Activated T-helper 9 cell treated with anti-CD3 and anti-CD28 coated beads, Interleukin-2, amount 50 U/mL, for 16 hours (primary cell): Measurements from ENCODE around the gene RTL10.

Experiments used
- DNase-seq: peaks from one replicate; pipeline ENCODE4 v3.0.0-alpha.2; 2020; ENCODE audit warnings: low read depth

RTL10 gene, protein sequence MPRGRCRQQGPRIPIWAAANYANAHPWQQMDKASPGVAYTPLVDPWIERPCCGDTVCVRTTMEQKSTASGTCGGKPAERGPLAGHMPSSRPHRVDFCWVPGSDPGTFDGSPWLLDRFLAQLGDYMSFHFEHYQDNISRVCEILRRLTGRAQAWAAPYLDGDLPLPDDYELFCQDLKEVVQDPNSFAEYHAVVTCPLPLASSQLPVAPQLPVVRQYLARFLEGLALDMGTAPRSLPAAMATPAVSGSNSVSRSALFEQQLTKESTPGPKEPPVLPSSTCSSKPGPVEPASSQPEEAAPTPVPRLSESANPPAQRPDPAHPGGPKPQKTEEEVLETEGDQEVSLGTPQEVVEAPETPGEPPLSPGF

DNA sequence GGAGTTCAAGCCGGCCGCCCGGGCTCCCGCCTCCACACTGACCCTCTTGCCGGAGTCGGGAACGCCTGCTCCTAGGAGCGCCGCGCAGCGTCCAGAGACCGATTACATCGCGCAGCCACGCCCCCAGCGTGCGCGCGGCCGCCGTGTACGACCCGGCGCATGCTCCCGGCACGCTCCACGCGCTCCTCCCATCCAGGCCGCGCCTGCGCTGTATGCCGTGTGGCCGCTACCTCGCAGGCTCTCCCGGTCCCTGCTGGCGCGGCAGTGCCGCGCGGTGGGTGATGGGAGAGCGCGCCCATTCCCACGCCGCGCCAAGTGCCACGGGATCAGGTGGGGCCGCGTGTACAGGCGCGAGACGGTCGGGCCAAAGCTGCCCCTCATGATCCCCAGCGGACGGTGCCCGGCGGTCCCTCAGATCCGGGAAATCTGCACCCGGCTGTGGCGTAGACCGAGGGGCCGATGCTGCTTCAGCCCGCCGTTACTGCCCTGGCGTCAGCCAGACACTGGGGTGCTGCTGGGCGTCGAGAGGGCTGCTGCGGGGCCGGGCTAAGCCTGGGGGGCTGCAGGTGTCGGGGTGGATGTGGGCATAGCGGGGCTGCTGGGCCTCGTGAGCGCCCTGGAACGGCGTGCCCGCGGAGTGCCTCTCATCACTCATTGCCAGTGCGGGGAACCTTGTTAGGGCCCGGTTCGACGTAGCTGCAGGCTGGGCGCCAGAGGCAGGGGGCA is at the start of gene RTL10, which contains the start of gene GNB1L:
Gene RTL10, minus strand, starts transcription at position 97 of the 726 bp plus-strand sequence. CDS start 2,613 bp downstream, outside the sequence.
Gene GNB1L, minus strand, starts transcription at position 97 of the 726 bp plus-strand sequence. CDS start 33,519 bp downstream, outside the sequence.
- peak; percentile 95 for DNase-seq

GRCh38 chr22:19904174-19904856 is 49.6 kb upstream of the RTL10 start:
- no peak for DNase-seq

- no peak for DNase-seq
Observed at GRCh38 chr22:19903513-19903912, 48.8 kb upstream of the RTL10 start.

- no peak for DNase-seq
Observed at GRCh38 chr22:19903031-19903430, 48.4 kb upstream of the RTL10 start.

DNA sequence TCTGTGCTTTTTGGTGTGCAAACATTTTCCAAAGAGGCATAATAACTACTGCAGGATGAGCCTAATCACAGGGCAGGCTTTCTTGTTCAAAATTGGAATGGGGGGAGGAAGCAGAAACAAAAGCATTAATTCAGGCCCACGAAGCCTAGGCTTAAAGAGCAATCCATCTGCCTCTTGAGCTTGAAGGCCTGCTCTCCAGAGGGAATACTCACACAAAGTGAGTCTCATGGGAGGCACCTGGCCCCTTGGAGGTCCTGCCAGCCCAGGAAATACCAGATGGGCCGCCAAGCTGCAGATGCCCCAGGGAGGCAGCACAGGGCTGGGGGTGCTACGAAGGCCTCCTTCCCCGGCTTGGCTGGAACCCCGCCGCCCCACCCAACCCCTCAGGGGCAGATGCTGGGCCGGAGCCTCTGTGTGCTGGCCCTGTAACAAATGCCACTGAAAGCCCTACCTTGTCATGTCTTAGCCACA is 47.6 kb upstream of the RTL10 start:
- DNase-seq: no peak

DNA sequence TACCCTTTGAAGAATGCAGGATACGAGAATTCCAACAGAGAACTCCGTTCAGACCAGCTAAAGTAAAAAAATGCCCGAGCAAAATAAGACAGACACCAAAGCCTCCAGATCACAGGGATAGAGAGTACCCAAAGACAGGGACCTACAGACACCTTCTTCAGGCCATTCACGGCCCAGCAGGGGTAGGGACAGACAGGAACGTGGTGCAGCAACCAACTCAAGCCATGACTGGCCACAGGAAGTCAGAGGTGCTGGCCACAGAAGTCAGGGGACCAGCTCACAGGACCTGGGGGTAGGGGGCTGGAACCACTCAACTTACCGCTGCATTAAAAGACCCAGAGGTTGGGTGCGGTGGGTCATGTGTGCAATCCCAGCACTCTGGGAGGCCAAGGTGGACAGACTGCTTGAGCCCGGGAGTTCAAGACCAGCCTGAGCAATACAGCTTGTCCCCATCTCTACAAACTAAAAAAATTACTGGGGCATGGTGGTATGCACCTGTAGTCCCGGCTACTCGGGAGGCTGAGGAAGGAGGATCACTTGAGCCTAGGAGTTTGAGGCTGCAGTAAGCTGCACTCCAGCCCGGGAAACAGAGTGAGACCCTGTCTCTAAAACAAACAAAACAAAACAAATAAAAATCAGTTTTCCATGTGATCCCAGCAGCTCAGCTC is 47.0 kb upstream of the RTL10 start:
- DNase-seq: no peak

DNA sequence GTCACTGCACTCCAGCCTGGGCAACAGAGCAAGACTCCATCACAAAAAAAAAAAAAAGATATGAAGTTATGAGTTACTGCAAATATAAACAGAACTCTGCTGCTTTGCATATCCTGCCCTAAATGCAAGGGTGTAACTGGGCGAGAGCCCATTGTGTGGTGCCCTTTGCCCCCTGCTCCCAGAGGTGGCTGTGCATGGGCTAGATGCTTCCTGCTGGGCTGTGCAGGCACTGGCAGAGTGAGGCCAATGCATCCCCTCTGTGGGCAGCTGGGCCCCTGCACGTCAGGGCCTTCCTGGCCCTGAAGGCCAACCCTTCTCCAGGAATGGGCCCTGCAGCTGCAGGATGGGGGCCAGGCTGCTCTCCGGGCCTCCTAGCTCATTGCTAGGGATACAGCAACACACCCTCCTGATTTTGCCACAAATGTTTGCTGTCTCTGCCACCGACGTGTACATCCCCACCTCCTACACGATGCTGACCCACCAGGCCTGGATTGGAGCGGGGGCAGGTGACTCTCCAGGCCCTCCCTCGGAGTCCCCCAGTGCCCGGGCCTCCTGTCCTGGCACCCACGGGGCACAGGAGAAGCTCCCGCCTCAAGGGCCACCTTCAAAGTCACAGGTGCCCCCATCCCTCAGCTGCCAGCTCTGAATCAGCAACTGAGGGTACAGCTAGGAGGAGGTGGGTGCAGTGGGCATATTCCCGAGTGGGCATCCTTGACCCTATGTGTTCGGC is 46.2 kb upstream of the RTL10 start:
- DNase-seq: no peak

DNA sequence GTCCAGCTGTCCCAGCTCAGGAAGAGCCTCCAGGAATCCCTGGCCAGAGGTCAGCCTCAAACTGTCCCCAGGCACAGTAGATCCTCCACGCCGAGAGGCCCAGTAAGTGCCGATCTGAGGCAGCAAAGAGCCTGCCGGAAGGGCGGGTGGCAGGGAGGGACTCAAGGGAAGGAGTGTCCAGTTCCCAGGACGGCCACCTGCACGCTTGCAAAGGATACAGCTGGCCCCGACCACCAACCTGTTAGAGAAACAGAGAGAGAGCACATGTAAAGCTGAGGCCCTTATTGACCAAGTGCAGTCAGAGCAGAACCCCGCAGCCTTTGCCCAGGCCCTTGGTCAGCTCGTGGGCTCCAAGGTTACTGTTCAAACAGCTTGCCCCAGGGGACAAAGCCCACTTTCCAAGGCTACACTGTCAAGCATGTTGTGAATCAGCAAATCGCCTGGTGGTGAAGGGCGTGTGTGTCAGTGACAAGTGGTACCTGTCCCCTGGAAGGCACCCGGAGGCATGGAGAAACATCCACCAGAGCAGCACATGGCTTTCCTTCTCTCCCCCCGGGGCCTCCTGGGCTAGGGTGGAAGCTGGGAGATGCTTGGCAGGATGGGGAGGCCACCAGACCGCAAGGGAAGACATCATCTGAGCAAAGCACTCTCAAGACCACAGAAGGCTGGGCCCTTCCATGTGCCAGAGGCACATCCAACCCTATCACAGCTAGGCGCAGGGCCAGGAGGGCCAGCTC is 44.3 kb upstream of the RTL10 start:
- no peak for DNase-seq

DNA sequence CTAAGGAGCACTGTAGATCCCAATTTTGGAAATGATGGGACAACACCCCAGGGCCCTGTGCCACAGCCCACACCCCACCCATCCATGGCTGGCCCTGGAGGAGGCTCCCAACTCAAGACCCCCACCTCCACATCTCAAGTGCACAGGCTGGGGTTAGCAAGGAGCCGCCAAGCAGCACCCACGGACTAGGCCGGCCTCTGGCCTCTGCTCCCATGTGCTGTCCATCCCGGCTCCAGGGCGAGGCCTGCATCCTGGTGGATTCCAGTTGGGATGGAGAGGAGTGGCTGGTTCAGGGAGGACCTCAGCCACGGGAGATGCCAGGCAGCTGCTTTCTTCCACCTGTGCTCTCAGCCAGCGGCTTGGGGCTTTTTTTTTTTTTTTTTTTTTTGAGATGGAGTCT is 43.5 kb upstream of the RTL10 start:
- DNase-seq: no peak

DNA sequence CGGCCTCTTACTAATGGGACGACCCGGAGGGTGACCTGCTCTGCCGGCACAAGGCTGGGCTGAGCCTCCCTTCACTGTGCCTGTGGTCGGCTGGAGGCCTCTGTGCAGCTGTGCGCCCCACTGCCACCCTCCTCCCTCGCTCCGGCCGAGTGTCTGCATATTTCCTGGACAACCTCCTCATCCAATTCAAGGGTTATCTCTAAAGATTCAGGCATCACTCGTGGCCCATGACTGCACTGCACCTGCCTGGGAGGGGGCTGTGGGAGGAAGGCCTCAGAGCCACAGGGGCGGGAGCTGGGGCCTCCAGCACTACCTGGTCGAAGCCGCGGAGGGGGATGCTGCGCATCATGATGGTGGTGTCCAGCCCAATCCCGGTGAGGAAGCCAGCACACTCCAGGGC is 43.1 kb upstream of the RTL10 start:
- DNase-seq: no peak

- DNase-seq: no peak
Observed at GRCh38 chr22:19896665-19897355, 42.1 kb upstream of the RTL10 start.

DNA sequence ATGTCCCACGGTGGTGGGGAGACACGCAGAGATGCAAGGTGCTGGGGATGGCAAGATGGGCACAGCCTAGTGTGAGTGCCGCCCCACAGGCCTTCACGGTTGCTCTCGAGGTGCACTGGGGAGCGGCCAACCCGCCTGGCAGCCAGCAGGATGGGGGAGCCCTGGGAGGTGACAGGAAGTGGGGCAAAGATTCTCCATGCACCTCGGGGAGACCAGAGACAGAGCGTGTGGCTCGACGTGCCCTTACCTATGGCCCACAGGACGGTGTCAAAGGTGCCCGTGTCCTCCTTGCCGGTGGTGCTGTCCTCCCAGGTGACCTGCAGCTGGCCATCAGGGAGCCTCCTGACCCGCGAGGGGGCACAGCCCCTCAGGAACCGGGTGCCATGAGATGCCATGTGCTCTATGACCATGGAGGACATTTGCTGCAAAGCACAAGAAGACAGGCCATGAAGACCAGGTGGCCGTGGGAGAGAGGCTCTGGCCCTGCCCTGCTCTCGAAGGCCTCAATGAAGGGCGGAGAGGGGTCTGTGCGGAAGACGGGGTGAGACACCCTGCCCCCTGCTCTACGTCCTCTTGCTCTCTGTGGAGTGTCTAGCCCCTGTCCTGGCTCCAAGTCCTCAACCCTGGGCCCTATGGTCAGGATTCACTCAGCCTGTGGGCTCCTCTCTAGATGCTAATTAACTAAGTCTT is 40.6 kb upstream of the RTL10 start:
- no peak for DNase-seq

DNA sequence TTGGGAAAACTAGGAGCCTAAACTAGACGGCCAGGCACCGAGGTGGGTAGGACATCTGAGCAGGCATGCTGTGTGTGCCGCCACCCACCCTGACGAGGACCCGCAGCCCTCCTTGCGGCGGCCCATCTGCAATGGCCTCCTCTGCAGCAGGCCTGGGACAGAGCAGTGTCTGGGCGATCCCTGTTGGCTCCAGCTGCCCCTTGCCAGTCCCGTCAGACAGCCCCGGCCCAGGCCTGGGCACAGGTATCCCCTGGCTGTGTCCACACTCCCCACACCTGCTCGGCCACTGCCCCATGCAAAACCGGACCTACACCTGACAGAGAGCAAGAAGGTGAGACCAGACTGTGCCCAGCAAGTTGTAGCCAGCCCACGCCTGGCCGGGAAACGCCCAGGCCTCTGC is 38.7 kb upstream of the RTL10 start:
- DNase-seq: no peak

- no peak for DNase-seq
Observed at GRCh38 chr22:19892925-19893324, 38.3 kb upstream of the RTL10 start.

GRCh38 chr22:19892257-19892879 is 37.7 kb upstream of the RTL10 start:
- DNase-seq: peak; percentile 35

DNA sequence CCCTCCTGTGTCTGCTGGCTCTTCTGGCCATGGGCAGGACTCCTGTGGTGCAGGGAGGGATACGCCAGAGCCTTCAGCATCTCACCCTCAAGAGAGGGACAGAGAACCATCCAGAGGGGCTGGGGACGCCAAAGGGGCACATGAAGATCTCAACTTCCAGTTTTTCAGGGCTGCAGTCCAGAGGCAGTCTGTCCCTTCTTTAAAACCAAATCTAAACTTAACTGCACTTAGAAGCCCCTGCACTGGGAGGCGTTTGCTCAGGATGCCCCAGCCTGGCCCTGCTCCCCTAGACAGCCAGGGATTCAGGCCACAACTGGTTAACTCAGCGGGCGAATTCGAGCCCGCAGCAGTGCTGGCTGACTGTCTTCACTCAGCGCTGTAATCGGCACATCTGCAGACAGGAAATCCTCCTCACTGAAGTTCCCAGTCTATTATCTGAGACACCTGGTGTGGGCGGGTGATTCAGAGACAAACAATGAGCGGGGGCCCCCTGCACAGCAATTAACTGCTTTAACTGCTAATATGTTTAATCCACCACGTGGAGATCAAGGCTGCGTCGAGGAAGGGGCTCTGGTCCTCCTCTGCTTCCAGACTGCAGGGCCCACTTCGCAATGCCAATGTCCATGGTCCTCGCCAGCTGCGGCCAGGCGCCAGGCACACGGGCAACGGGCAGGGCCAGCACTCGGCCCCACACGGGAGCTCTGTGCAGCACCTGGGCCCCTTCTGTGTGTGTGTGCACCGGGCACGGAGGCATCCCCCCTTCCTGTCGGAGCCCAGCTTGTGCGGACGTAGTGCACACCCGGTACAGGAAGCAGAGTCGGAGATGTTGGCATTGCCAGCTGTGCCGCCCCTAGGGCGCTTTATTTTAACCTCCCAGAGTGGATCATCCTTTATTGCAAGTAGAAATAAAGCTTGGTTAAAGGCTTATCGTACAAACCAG is 36.9 kb upstream of the RTL10 start:
- peak; percentile 70 for DNase-seq

DNA sequence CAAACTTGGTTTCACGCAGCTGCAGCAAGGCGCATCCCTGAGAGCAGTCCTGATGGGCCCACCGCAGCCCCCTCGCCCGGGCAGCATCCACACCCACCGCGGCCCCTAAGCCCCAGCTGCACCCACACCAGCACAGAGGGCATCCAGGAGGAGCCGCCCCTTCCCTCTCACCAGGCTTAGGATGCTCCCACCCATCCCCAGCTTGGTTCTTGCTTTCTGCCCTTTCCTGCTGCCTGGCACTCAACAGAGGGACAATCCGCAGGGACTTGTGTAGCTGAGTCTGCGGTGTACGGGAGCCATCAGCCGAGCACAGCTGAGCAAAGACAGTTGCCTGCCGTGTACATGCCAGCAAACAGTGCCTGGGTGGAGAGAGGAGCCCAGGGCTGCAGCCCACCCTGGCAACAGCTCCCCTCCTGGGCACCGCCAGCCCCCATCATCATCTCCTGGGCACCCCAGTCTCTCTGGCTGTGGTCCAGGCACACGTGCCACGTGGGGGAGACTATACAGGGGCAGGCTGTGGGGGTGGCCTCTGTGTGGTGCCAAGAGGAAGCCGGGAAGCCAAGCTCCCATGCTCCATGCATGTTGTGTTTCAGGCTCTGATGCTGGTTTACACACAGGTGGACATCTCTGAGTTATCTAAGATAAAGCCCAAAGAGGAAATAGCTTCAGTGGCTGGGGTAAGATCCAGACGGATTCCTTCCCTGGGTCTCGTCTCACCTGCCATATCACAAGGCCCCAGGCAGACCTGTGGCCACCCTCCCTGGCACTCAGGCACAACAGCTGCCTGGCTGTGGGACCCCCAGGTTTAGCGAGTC is 36.0 kb upstream of the RTL10 start:
- no peak for DNase-seq
